Thyroid gland (tissue), 4 donors: ENCODE results near the gene IPPK.

Experiments used
- CTCF ChIP-seq, 6 experiments: fragments of 200-600 bp in 3 of 6; fragments of 450-650 bp in 3 of 6; sonication (generic) in 3 of 6; IDR thresholded peaks; one replicate each; pipeline ENCODE4 v1.5.1; 2016 to 2019; ENCODE audit warnings: antibody characterized with exemption in 6 of 6, mild to moderate bottlenecking in 2 of 6, inconsistent platforms in 1 of 6, moderate library complexity in 1 of 6
- POLR2A ChIP-seq, 2 donors: fragments of 450-650 bp; IDR thresholded peaks; one replicate each; pipeline ENCODE4 v1.6.1; 2017; ENCODE audit warnings: antibody characterized with exemption in 2 of 2, mild to moderate bottlenecking in 2 of 2, moderate library complexity in 1 of 2

DNA sequence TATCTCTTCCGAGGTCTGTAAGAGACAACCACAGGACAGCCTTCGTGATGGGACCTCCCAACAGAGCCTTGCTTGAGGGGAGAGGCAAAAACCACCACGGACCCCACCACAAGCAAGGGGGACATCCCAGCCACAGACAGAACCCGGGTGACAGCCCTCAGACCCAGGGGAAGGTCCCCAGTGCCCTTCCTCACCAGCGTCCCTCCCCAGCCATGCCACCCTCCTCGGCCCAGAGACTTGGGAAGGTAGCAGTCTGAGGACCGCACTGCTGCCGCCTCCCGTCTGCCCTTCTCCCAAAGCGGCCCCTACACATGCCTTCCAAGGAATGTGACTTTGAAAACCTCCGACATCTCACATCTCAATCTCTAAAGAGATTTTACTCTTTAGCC is 13.4 kb downstream of the IPPK start:
- TF ChIP-seq CTCF (IDR thresholded peaks at IDR 0.05) (no peak), POLR2A (IDR thresholded peaks at IDR 0.05) (no peak)
